ENCODE measurements around the gene PFKFB3.

- TF ChIP-seq CTCF (IDR thresholded peaks at IDR 0.05) (no peak), EP300 (IDR thresholded peaks at IDR 0.05) (no peak), POLR2AphosphoS5 (IDR thresholded peaks at IDR 0.05) (no peak), POLR2A (IDR thresholded peaks at IDR 0.05) (no peak)
These were observed 17.6 kb upstream of the PFKFB3 start for GRCh38 chr10:6185039-6185716.

Measured in gastroesophageal sphincter (tissue), 3 donors.